Fibroblast of lung (primary cell): ENCODE data around the gene DLG2. TPM values are rescaled to one million over a fixed set of nuclear protein-coding genes. Genes with fewer than 3 reads are reported as not detected.

Experiments
- DNase-seq, 2 donors: peaks; one replicate each; pipeline versions ENCODE4 v3.0.0 to v3.0.0-alpha.2; 2010; ENCODE audit warnings: low read depth in 2 of 2
- H2AFZ ChIP-seq: 2 replicates; pipeline ENCODE4 v1.5.1; 2012; ENCODE audit warnings: low read length, control low read depth, inconsistent platforms
- H3K27ac ChIP-seq: 2 replicates; pipeline ENCODE4 v1.5.1; 2011; ENCODE audit warnings: low read length, control low read depth; ENCODE audit not compliant: insufficient read depth
- H3K27me3 ChIP-seq: 2 replicates; pipeline ENCODE4 v1.5.1; 2011; ENCODE audit warnings: mild to moderate bottlenecking, low read length; ENCODE audit not compliant: control insufficient read depth, insufficient read depth
- H3K36me3 ChIP-seq: 2 replicates; pipeline ENCODE4 v1.5.1; 2011; ENCODE audit warnings: low read length; ENCODE audit not compliant: control insufficient read depth, insufficient read depth
- H3K4me1 ChIP-seq: 2 replicates; pipeline ENCODE4 v1.5.1; 2011; ENCODE audit warnings: low read length; ENCODE audit not compliant: control insufficient read depth, insufficient read depth; ENCODE audit errors: extremely low read depth
- H3K4me2 ChIP-seq: 2 replicates; pipeline ENCODE4 v1.5.1; 2011; ENCODE audit warnings: low read length, control low read depth; ENCODE audit not compliant: insufficient read depth; ENCODE audit errors: extremely low read depth
- H3K4me3 ChIP-seq, 4 experiments: fragments of 200-600 bp in 1 of 4; sonication (generic) in 1 of 4; replicated peaks in 1 of 4; 2 replicates each; pipeline ENCODE4 v1.5.1; 2011 to 2016; ENCODE audit warnings: low read length in 4 of 4, low read depth in 3 of 4, mild to moderate bottlenecking in 3 of 4, control low read depth in 2 of 4, inconsistent platforms in 1 of 4, mixed read lengths in 1 of 4; ENCODE audit not compliant: insufficient read depth in 1 of 4; ENCODE audit errors: control extremely low read depth in 1 of 4
- H3K79me2 ChIP-seq: 2 replicates; pipeline ENCODE4 v1.5.1; 2012; ENCODE audit warnings: mild to moderate bottlenecking, low read length, inconsistent platforms; ENCODE audit not compliant: control insufficient read depth, insufficient read depth
- H3K9ac ChIP-seq: 2 replicates; pipeline ENCODE4 v1.5.1; 2011; ENCODE audit warnings: mild to moderate bottlenecking, low read length, control low read depth; ENCODE audit not compliant: insufficient read depth
- H3K9me3 ChIP-seq: 2 replicates; pipeline ENCODE4 v1.5.1; 2012; ENCODE audit warnings: low read depth, low read length; ENCODE audit not compliant: control insufficient read depth, insufficient read depth
- H4K20me1 ChIP-seq: 2 replicates; pipeline ENCODE4 v1.5.1; 2011; ENCODE audit warnings: low read length; ENCODE audit not compliant: control insufficient read depth, insufficient read depth; ENCODE audit errors: extremely low read depth
- EZH2 ChIP-seq: IDR thresholded peaks from 2 replicates; pipeline ENCODE4 v1.5.1; 2012; ENCODE audit warnings: low read length, control low read depth, mild to moderate bottlenecking; ENCODE audit errors: missing control alignments
- polyA plus RNA-seq, 2 donors: library from polyadenylated mRNA; depleted of rRNA in 1 of 2; stranded (reverse) in 1 of 2; unstranded in 1 of 2; fragments of >200 nt; gene quantifications; 2 replicates each; pipeline ENCODE4 v1.2.1, GENCODE V29; 2011 to 2012; ENCODE audit warnings: missing spikeins in 1 of 2
- total RNA-seq: library from RNA; depleted of rRNA; stranded (reverse); fragments of >200 nt; gene quantifications from 2 replicates; pipeline ENCODE4 v1.2.1, GENCODE V29; 2014
- TF ChIP-seq, protein P1 (sequence below), 2 donors: IDR thresholded peaks in 1 of 2; conservative IDR thresholded peaks in 1 of 2; 1 replicate in 1 of 2; 2 replicates in 1 of 2; pipeline ENCODE4 v1.5.1; 2011 to 2012; ENCODE audit warnings: low read length in 2 of 2, control low read depth in 1 of 2, inconsistent platforms in 1 of 2, low read depth in 1 of 2, mild to moderate bottlenecking in 1 of 2

DLG2 gene
- total and polyA plus RNA-seq, 2 donors (not counting 1 experiment from before 2014, with no cell fraction given), result 0.77 to 2.3 TPM

DNA sequence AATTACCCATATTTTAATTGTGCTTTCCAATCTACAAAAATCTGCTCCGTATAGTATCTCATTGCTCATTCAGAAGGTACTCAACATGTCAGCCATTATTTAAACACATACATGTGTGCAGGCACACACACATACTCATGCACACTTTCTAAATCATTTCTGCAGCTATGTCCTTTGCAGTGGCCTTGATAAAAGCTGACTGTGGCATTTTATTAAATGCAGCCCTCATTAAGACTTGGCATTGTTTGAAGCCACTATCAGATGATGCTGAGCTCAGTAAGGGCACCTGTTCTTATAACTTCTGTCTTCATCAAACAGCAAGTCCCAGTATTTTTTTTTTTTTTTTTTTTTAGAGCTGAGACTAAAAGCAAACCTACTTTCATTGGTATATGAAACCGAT, 1269.1 kb downstream of the DLG2 start:
- no peak overlapping the region for H2AFZ ChIP-seq
- no peaks in the 10 kb centered on the region for H4K20me1 ChIP-seq
- no peak overlapping the region for H3K9ac ChIP-seq
- no peak for DNase-seq
- no peaks in the 10 kb centered on the region for H3K4me1 ChIP-seq
- TF ChIP-seq EZH2, result no peak
- TF ChIP-seq, protein P1, sequence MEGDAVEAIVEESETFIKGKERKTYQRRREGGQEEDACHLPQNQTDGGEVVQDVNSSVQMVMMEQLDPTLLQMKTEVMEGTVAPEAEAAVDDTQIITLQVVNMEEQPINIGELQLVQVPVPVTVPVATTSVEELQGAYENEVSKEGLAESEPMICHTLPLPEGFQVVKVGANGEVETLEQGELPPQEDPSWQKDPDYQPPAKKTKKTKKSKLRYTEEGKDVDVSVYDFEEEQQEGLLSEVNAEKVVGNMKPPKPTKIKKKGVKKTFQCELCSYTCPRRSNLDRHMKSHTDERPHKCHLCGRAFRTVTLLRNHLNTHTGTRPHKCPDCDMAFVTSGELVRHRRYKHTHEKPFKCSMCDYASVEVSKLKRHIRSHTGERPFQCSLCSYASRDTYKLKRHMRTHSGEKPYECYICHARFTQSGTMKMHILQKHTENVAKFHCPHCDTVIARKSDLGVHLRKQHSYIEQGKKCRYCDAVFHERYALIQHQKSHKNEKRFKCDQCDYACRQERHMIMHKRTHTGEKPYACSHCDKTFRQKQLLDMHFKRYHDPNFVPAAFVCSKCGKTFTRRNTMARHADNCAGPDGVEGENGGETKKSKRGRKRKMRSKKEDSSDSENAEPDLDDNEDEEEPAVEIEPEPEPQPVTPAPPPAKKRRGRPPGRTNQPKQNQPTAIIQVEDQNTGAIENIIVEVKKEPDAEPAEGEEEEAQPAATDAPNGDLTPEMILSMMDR (conservative IDR thresholded peaks at IDR 0.05 in 1 of 2, IDR thresholded peaks at IDR 0.05 in 1 of 2; ENCODE audit: low read depth in 1 of 2, low read length in 2 of 2), result no peak
- no peak overlapping the region for H3K4me2 ChIP-seq
- no peak overlapping the region for H3K4me3 ChIP-seq
- no peaks in the 10 kb centered on the region for H3K79me2 ChIP-seq
- H3K9me3 ChIP-seq, result no peaks in the 10 kb centered on the region
- H3K27ac ChIP-seq, result no peak overlapping the region
- no peaks in the 10 kb centered on the region for H3K27me3 ChIP-seq
- no peaks in the 10 kb centered on the region for H3K36me3 ChIP-seq

DNA sequence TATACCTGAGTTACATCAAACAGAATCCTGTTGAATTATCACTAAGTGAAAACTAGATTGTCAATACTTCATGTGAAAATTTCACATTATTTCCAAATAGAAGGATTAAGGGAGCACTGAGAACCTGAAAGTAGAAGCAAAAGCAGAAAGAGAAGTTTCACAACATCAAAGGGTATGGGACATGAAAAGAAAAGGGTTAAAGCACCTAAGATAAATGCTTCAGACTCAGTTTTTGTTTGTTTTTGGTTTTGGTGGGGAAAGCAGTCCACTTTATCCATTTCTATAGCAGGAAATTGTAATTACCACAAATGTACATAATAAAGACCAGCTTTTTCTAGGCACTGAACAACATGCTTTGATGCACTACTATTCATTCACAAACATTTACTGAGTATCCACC, 1271.2 kb downstream of the DLG2 start:
- Histone ChIP-seq H3K36me3 (no peaks in the 10 kb centered on the region), H3K4me2 (no peak overlapping the region), H3K9ac (no peak overlapping the region), H3K27ac (no peak overlapping the region), H3K79me2 (no peaks in the 10 kb centered on the region), H4K20me1 (no peaks in the 10 kb centered on the region), H3K4me1 (no peaks in the 10 kb centered on the region), H3K4me3 (no peak overlapping the region), H2AFZ (no peak overlapping the region), H3K9me3 (no peaks in the 10 kb centered on the region), H3K27me3 (no peaks in the 10 kb centered on the region)
- no peak for DNase-seq
- TF ChIP-seq EZH2, result no peak
- TF ChIP-seq, protein P1 (conservative IDR thresholded peaks at IDR 0.05 in 1 of 2, IDR thresholded peaks at IDR 0.05 in 1 of 2; ENCODE audit: low read depth in 1 of 2, low read length in 2 of 2), result no peak

DNA sequence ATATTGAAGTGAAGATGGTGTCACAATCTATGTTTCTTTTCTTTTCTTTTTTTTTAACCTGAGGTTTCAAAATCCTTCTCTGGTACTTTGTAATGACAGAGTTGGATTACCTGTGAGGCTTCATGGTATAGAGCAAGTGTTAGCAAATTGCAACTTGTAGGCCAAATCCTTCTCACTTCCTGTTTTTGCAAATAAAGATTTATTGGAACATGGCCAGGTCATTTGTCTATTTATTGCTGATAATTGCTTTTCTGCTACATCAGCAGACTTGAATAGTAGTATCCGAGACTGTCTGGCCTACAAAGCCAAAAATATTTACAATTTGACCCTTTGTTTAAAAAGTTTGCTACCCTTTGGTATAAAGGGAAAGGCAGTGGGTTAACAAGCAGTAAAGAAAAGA, 1281.5 kb downstream of the DLG2 start:
- Histone ChIP-seq H3K27ac (no peak overlapping the region), H4K20me1 (no peaks in the 10 kb centered on the region), H3K36me3 (no peaks in the 10 kb centered on the region), H3K27me3 (no peaks in the 10 kb centered on the region), H3K79me2 (no peaks in the 10 kb centered on the region), H2AFZ (no peak overlapping the region), H3K4me2 (no peak overlapping the region), H3K9me3 (no peaks in the 10 kb centered on the region), H3K9ac (no peak overlapping the region), H3K4me1 (no peaks in the 10 kb centered on the region), H3K4me3 (no peak overlapping the region)
- no peak for DNase-seq
- TF ChIP-seq EZH2, result no peak
- TF ChIP-seq, protein P1 (conservative IDR thresholded peaks at IDR 0.05 in 1 of 2, IDR thresholded peaks at IDR 0.05 in 1 of 2; ENCODE audit: low read depth in 1 of 2, low read length in 2 of 2), result no peak
